Sigmoid colon (tissue), 7 donors: Measurements from ENCODE around the gene HPS1. TPM values are rescaled to one million over a fixed set of nuclear protein-coding genes. Genes with fewer than 3 reads are reported as not detected.

Experiments used
- DNase-seq: peaks from one replicate; pipeline ENCODE4 v3.0.0-alpha.2; 2019
- H3K27ac ChIP-seq, 4 donors: fragments of 200-600 bp; sonication (generic); one replicate each; pipeline ENCODE4 v1.5.1; 2016 to 2019; ENCODE audit warnings: mild to moderate bottlenecking in 1 of 4
- H3K27me3 ChIP-seq, 3 donors: fragments of 200-600 bp; sonication (generic); one replicate each; pipeline ENCODE4 v1.5.1; 2019; ENCODE audit warnings: mild to moderate bottlenecking in 1 of 3
- H3K36me3 ChIP-seq, 4 donors: fragments of 200-600 bp; sonication (generic); one replicate each; pipeline ENCODE4 v1.5.1; 2016 to 2019
- H3K4me1 ChIP-seq, 4 donors: fragments of 200-600 bp; sonication (generic); one replicate each; pipeline ENCODE4 v1.5.1; 2017 to 2019
- H3K4me3 ChIP-seq, 4 donors: fragments of 200-600 bp; sonication (generic); one replicate each; pipeline ENCODE4 v1.5.1; 2017 to 2019; ENCODE audit warnings: mild to moderate bottlenecking in 2 of 4, moderate library complexity in 1 of 4
- H3K9me3 ChIP-seq, 4 donors: fragments of 200-600 bp in 3 of 4; sonication (generic) in 3 of 4; one replicate each; pipeline versions ENCODE4 v1.5.1 to v1.6.1; 2013 to 2019
- CTCF ChIP-seq, 4 experiments: fragments of 450-650 bp in 3 of 4; fragments of 200-600 bp in 1 of 4; IDR thresholded peaks; one replicate each; pipeline ENCODE4 v1.5.1; 2016 to 2019; ENCODE audit warnings: antibody characterized with exemption in 4 of 4, mild to moderate bottlenecking in 3 of 4, moderate library complexity in 2 of 4
- EP300 ChIP-seq, 4 donors: sonication (generic); formaldehyde crosslinking; IDR thresholded peaks; one replicate each; pipeline ENCODE4 v1.6.1; 2017; ENCODE audit warnings: antibody characterized with exemption in 4 of 4
- POLR2A ChIP-seq, 2 donors: fragments of 450-650 bp; IDR thresholded peaks; one replicate each; pipeline ENCODE4 v1.6.1; 2016; ENCODE audit warnings: antibody characterized with exemption in 2 of 2, mild to moderate bottlenecking in 2 of 2, moderate library complexity in 2 of 2
- POLR2AphosphoS5 ChIP-seq, 4 donors: sonication (generic); formaldehyde crosslinking; IDR thresholded peaks; one replicate each; pipeline ENCODE4 v1.6.1; 2017; ENCODE audit warnings: antibody characterized with exemption in 4 of 4
- WGBS, 2 donors: extraction: QIAGEN DNeasy Blood & Tissue Kit; methylation state at CpG; one replicate each; pipeline ENCODE4 v1.1.7; 2013; 5-methylcytosine and 5-hydroxymethylcytosine counted together
- intact Hi-C: fragments of 100-400 bp; cut with DNase I; formaldehyde crosslinking; loops from one replicate; pipeline ENCODE4 v1.15.1; 2023
- polyA plus RNA-seq, 3 donors: library from polyadenylated mRNA; stranded (reverse); fragments of 200-250 nt; gene quantifications; one replicate each; pipeline ENCODE4 v1.2.3, GENCODE V29; 2013
- total RNA-seq, 4 donors: library from RNA; depleted of rRNA; stranded (reverse); fragments of >200 nt; gene quantifications; one replicate each; pipeline ENCODE4 v1.1.0, GENCODE V29; 2016
- donor health status: healthy with polysubstance abuse.
- donor health status: Bipolar disorder and iron deficiency.
- donor health status: healthy.

Gene HPS1
- total and polyA plus RNA-seq, 7 donors = 44.7 to 93.1 (median 70.7) TPM

GRCh38 chr10:98465866-98466265, 19.1 kb upstream of the HPS1 start:
- no peaks in the 10 kb centered on the region for H3K27me3 ChIP-seq
- TF ChIP-seq POLR2A (IDR thresholded peaks at IDR 0.05) = no peak
- no peak for TF ChIP-seq POLR2AphosphoS5 (IDR thresholded peaks at IDR 0.05)
- TF ChIP-seq CTCF (IDR thresholded peaks at IDR 0.05) = no peak
- TF ChIP-seq EP300 (IDR thresholded peaks at IDR 0.05) = no peak
- H3K4me1 ChIP-seq = peaks cover 0 to 19% (median 16%) of the 10 kb centered on the region in 4 donors
- 94 to 95% methylated on average over 3 of the region's 3 CpGs for WGBS, 2 donors
- intact Hi-C loops = loop anchor here (5.0 to 10.0 kb wide), 2 partner anchors 196 to 579 kb away; no protein-coding TSS in a partner anchor
- DNase-seq = no peak
- no peak overlapping the region for H3K4me3 ChIP-seq
- H3K27ac ChIP-seq = no peak overlapping the region
- H3K9me3 ChIP-seq = no peaks in the 10 kb centered on the region
- H3K36me3 ChIP-seq = no peaks in the 10 kb centered on the region

- H3K4me1 ChIP-seq = peaks cover 0 to 25% (median 24%) of the 10 kb centered on the region in 4 donors
- TF ChIP-seq POLR2A (IDR thresholded peaks at IDR 0.05) (no peak), POLR2AphosphoS5 (IDR thresholded peaks at IDR 0.05) (no peak), CTCF (IDR thresholded peaks at IDR 0.05) (no peak), EP300 (IDR thresholded peaks at IDR 0.05) (no peak)
- H3K36me3 ChIP-seq = no peaks in the 10 kb centered on the region
- no peak overlapping the region for H3K27ac ChIP-seq
- intact Hi-C loops = loop anchor here (10.0 kb wide), 1 partner anchor 581 kb away; no protein-coding TSS in a partner anchor
- H3K4me3 ChIP-seq = no peak overlapping the region
- DNase-seq = no peak
- H3K9me3 ChIP-seq = no peaks in the 10 kb centered on the region
- H3K27me3 ChIP-seq = no peaks in the 10 kb centered on the region
- WGBS, 2 donors = 61 to 86% methylated on average over 8 of the region's 8 CpGs
Observed at GRCh38 chr10:98463976-98464754, 17.4 kb upstream of the HPS1 start.

- no peaks in the 10 kb centered on the region for H3K36me3 ChIP-seq
- no peaks in the 10 kb centered on the region for H3K9me3 ChIP-seq
- intact Hi-C loops = loop anchor here (10.0 kb wide), 1 partner anchor 582 kb away; no protein-coding TSS in a partner anchor
- DNase-seq = no peak
- no peak overlapping the region for H3K27ac ChIP-seq
- no peak overlapping the region for H3K4me3 ChIP-seq
- no peaks in the 10 kb centered on the region for H3K27me3 ChIP-seq
- TF ChIP-seq POLR2A (IDR thresholded peaks at IDR 0.05) (no peak), CTCF (IDR thresholded peaks at IDR 0.05) (no peak), EP300 (IDR thresholded peaks at IDR 0.05) (no peak), POLR2AphosphoS5 (IDR thresholded peaks at IDR 0.05) (no peak)
- 95% methylated on average over 6 of the region's 6 CpGs for WGBS, 2 donors
- peaks cover 0 to 21% (median 15%) of the 10 kb centered on the region in 4 donors for H3K4me1 ChIP-seq
Observed at GRCh38 chr10:98463016-98463415, 16.3 kb upstream of the HPS1 start.

GRCh38 chr10:98461500-98461842, 14.7 kb upstream of the HPS1 start:
- peak overlapping the region; percentile 33 to 71 (median 46) for H3K27ac ChIP-seq
- intact Hi-C loops = loop anchor here (10.0 kb wide), 1 partner anchor 583 kb away; no protein-coding TSS in a partner anchor
- 92 to 93% methylated on average over 3 of the region's 3 CpGs for WGBS, 2 donors

More at GRCh38 chr10:98461500-98461842, 14.7 kb upstream of the HPS1 start:
- Histone ChIP-seq H3K4me3 (no peak overlapping the region), H3K36me3 (no peaks in the 10 kb centered on the region), H3K4me1 (peaks cover 0 to 16% (median 10%) of the 10 kb centered on the region in 4 donors), H3K9me3 (no peaks in the 10 kb centered on the region), H3K27me3 (no peaks in the 10 kb centered on the region)
- no peak for TF ChIP-seq EP300 (IDR thresholded peaks at IDR 0.05)
- TF ChIP-seq CTCF (IDR thresholded peaks at IDR 0.05) = no peak
- no peak for TF ChIP-seq POLR2AphosphoS5 (IDR thresholded peaks at IDR 0.05)
- TF ChIP-seq POLR2A (IDR thresholded peaks at IDR 0.05) = no peak
- DNase-seq = no peak
